GM12801 (cell line): ENCODE measurements around the gene RPTOR.

Experiments used
- CTCF ChIP-seq: IDR thresholded peaks from one replicate; pipeline ENCODE4 v1.5.1; 2011; ENCODE audit warnings: control low read depth; ENCODE audit not compliant: insufficient read length; ENCODE audit errors: extremely low read depth

Gene RPTOR

GRCh38 chr17:80983545-80983944 is 438.9 kb downstream of the RPTOR start:
- TF ChIP-seq CTCF: no peak

GRCh38 chr17:80984749-80985148 is 440.1 kb downstream of the RPTOR start:
- no peak for TF ChIP-seq CTCF

- no peak for TF ChIP-seq CTCF
Observed at GRCh38 chr17:80986046-80986445, 441.4 kb downstream of the RPTOR start.

GRCh38 chr17:80986816-80987475 is 442.3 kb downstream of the RPTOR start:
- no peak for TF ChIP-seq CTCF

GRCh38 chr17:80987941-80988461 is 443.4 kb downstream of the RPTOR start:
- no peak for TF ChIP-seq CTCF

- TF ChIP-seq CTCF: no peak
Observed at GRCh38 chr17:80989586-80989913, 444.9 kb downstream of the RPTOR start.

- no peak for TF ChIP-seq CTCF
Observed at GRCh38 chr17:80990921-80991644, 446.4 kb downstream of the RPTOR start.
